Osteocyte (in vitro differentiated cells): Measurements from ENCODE around the gene METTL3. TPM values are rescaled to one million over a fixed set of nuclear protein-coding genes. Genes with fewer than 3 reads are reported as not detected.

Source experiments
- DNase-seq: peaks from one replicate; pipeline ENCODE4 v3.0.0; 2021; ENCODE audit warnings: mixed read lengths; ENCODE audit not compliant: unreplicated experiment; ENCODE audit errors: extremely low spot score
- H3K27ac Mint-ChIP-seq: one replicate; pipeline ENCODE4 v1.8.0; 2021; ENCODE audit warnings: mild to moderate bottlenecking, mixed read lengths; ENCODE audit not compliant: unreplicated experiment
- H3K27me3 Mint-ChIP-seq: one replicate; pipeline ENCODE4 v1.8.0; 2021; ENCODE audit warnings: mixed read lengths; ENCODE audit not compliant: unreplicated experiment
- H3K36me3 Mint-ChIP-seq: one replicate; pipeline ENCODE4 v1.8.0; 2021; ENCODE audit warnings: mixed read lengths; ENCODE audit not compliant: unreplicated experiment
- H3K4me1 Mint-ChIP-seq: one replicate; pipeline ENCODE4 v1.8.0; 2021; ENCODE audit warnings: mixed read lengths; ENCODE audit not compliant: unreplicated experiment
- H3K4me3 Mint-ChIP-seq: one replicate; pipeline ENCODE4 v1.8.0; 2021; ENCODE audit warnings: mild to moderate bottlenecking, moderate library complexity, mixed read lengths; ENCODE audit not compliant: unreplicated experiment
- H3K9me3 Mint-ChIP-seq: one replicate; pipeline ENCODE4 v1.8.0; 2021; ENCODE audit warnings: mixed read lengths; ENCODE audit not compliant: unreplicated experiment
- CTCF ChIP-seq: fragments of 200-600 bp; sonication (generic); IDR thresholded peaks from 2 replicates; pipeline ENCODE4 v1.5.0; 2021; ENCODE audit warnings: antibody characterized with exemption, mild to moderate bottlenecking, moderate library complexity
- total RNA-seq: library from RNA; stranded (reverse); gene quantifications from 2 replicates; pipeline ENCODE4 v1.2.1, GENCODE V29; 2021

Gene METTL3
- total RNA-seq, 1 donor from 2014 or later, result 42.9 TPM

GRCh38 chr14:21509432-21510143 is 1.6 kb downstream of the METTL3 start:
- Mint-ChIP-seq H3K4me1 (peaks cover 25% of the 10 kb centered on the region), H3K27me3 (no peaks in the 10 kb centered on the region), H3K36me3 (peaks cover 4% of the 10 kb centered on the region), H3K27ac (peak overlapping the region; percentile 98), H3K4me3 (peak overlapping the region; percentile 98), H3K9me3 (no peaks in the 10 kb centered on the region)
- no peak for DNase-seq
- no peak for TF ChIP-seq CTCF

- no peak for DNase-seq
- no peak for TF ChIP-seq CTCF
- no peaks in the 10 kb centered on the region for H3K9me3 Mint-ChIP-seq
- H3K27me3 Mint-ChIP-seq, result no peaks in the 10 kb centered on the region
- H3K4me3 Mint-ChIP-seq, result no peak overlapping the region
- H3K4me1 Mint-ChIP-seq, result peaks cover 20% of the 10 kb centered on the region
- peaks cover 13% of the 10 kb centered on the region for H3K36me3 Mint-ChIP-seq
- H3K27ac Mint-ChIP-seq, result no peak overlapping the region
Observed at GRCh38 chr14:21506557-21506956, 4.6 kb downstream of the METTL3 start.

- no peak for DNase-seq
- H3K4me3 Mint-ChIP-seq, result no peak overlapping the region
- H3K4me1 Mint-ChIP-seq, result peaks cover 13% of the 10 kb centered on the region
- H3K27ac Mint-ChIP-seq, result peak overlapping the region; percentile 31
- no peaks in the 10 kb centered on the region for H3K27me3 Mint-ChIP-seq
- H3K36me3 Mint-ChIP-seq, result peaks cover 20% of the 10 kb centered on the region
- TF ChIP-seq CTCF, result no peak
- no peaks in the 10 kb centered on the region for H3K9me3 Mint-ChIP-seq
Observed at GRCh38 chr14:21505012-21505553, 6.1 kb downstream of the METTL3 start.

- DNase-seq, result no peak
- Mint-ChIP-seq H3K4me1 (peaks cover 1% of the 10 kb centered on the region), H3K27me3 (no peaks in the 10 kb centered on the region), H3K36me3 (peaks cover 33% of the 10 kb centered on the region), H3K27ac (no peak overlapping the region), H3K9me3 (no peaks in the 10 kb centered on the region), H3K4me3 (no peak overlapping the region)
- no peak for TF ChIP-seq CTCF
Observed at GRCh38 chr14:21503376-21503775, 7.8 kb downstream of the METTL3 start.

- Mint-ChIP-seq H3K4me1 (no peaks in the 10 kb centered on the region), H3K36me3 (peaks cover 32% of the 10 kb centered on the region), H3K4me3 (no peak overlapping the region), H3K27ac (no peak overlapping the region), H3K27me3 (no peaks in the 10 kb centered on the region), H3K9me3 (no peaks in the 10 kb centered on the region)
- no peak for TF ChIP-seq CTCF
- DNase-seq, result no peak
Observed at GRCh38 chr14:21501568-21501967, 9.6 kb downstream of the METTL3 start.
